HCT116 (cell line): ENCODE measurements around the gene ITPR2. TPM values are rescaled to one million over a fixed set of nuclear protein-coding genes. Genes with fewer than 3 reads are reported as not detected.

Experiments used
- ATAC-seq: fragments of 200-7000 bp; cut with Tn5 transposase; 2 replicates; pipeline ENCODE4 v1.9.1; 2020; ENCODE audit warnings: mild to moderate bottlenecking, moderate library complexity
- BruUV-seq: library from RNA; stranded (reverse); fragments of 400-500 nt; replicated peaks from 2 replicates; lab custom pipeline; 2021; lab: Mats Ljungman, UMichigan
- CTCF ChIA-PET: fragments of 300-600 bp; sonication (Branson Sonifier 250); formaldehyde crosslinking; loops from one replicate; lab custom pipeline; 2021; ENCODE audit warnings: antibody characterized with exemption; lab: Charles Lee
- POLR2A ChIA-PET: fragments of 300-600, 350-600 bp; sonication (Branson Sonifier 250); formaldehyde crosslinking; loops from one replicate; lab custom pipeline; 2021; ENCODE audit warnings: antibody characterized with exemption; lab: Charles Lee
- RAD21 ChIA-PET, 2 experiments: fragments of 300-600 bp; sonication (Branson Sonifier 250); formaldehyde crosslinking; loops; one replicate each; lab custom pipeline; 2023; ENCODE audit warnings: low total read pairs in 2 of 2; ENCODE audit not compliant: uncharacterized antibody in 2 of 2, unreplicated experiment in 2 of 2, low non-redundant PET in 1 of 2; lab: Charles Lee
- DNase-seq: peaks from one replicate; pipeline ENCODE4 v3.0.0-alpha.2; 2010; ENCODE audit warnings: low read depth, low spot score
- H2AFZ ChIP-seq: fragments of 200-600 bp; shearing (Covaris generic), sonication (generic); 2 replicates; pipeline ENCODE4 v1.6.1; 2017; ENCODE audit warnings: low read depth, mixed run types, mixed read lengths, antibody characterized with exemption, low read length; ENCODE audit not compliant: poor library complexity, severe bottlenecking
- H3K27ac ChIP-seq: 2 replicates; pipeline ENCODE4 v1.5.1; 2012; ENCODE audit warnings: low read depth, low read length
- H3K27me3 ChIP-seq: fragments of 200-600 bp; sonication (generic); 2 replicates; pipeline ENCODE4 v1.6.1; 2016; ENCODE audit warnings: mixed run types, low read length, mixed read lengths; ENCODE audit not compliant: insufficient read depth
- H3K36me3 ChIP-seq, 2 experiments: fragments of 200-500 bp in 1 of 2; fragments of 200-600 bp in 1 of 2; sonication (Bioruptor generic) in 1 of 2; sonication (generic) in 1 of 2; 2 replicates each; pipeline versions ENCODE4 v1.5.1 to v1.6.1; 2014 to 2016; ENCODE audit warnings: low read length in 2 of 2, inconsistent platforms in 1 of 2, mixed read lengths in 1 of 2, mixed run types in 1 of 2; ENCODE audit not compliant: insufficient read depth in 2 of 2, control insufficient read depth in 1 of 2
- H3K4me1 ChIP-seq, 2 experiments: fragments of 200-600 bp in 1 of 2; sonication (generic) in 1 of 2; 2 replicates each; pipeline versions ENCODE4 v1.5.1 to v1.6.1; 2012 to 2017; ENCODE audit warnings: low read length in 2 of 2, inconsistent platforms in 1 of 2, mild to moderate bottlenecking in 1 of 2, mixed read lengths in 1 of 2, mixed run types in 1 of 2, moderate library complexity in 1 of 2; ENCODE audit not compliant: insufficient read depth in 2 of 2, control insufficient read depth in 1 of 2
- H3K4me2 ChIP-seq: fragments of 200-600 bp; sonication (generic); 2 replicates; pipeline ENCODE4 v1.6.1; 2017; ENCODE audit warnings: mixed run types, low read length, mixed read lengths
- H3K4me3 ChIP-seq, 2 experiments: fragments of 200-600 bp in 1 of 2; sonication (generic) in 1 of 2; replicated peaks in 1 of 2; 2 replicates each; pipeline ENCODE4 v1.5.1; 2011 to 2016; ENCODE audit warnings: low read length in 2 of 2, control low read depth in 1 of 2, low read depth in 1 of 2, mild to moderate bottlenecking in 1 of 2, mixed read lengths in 1 of 2, mixed run types in 1 of 2
- H3K79me2 ChIP-seq: fragments of 200-600 bp; sonication (generic); 2 replicates; pipeline ENCODE4 v1.6.1; 2017; ENCODE audit warnings: mild to moderate bottlenecking, mixed run types, low read length, moderate library complexity, mixed read lengths; ENCODE audit not compliant: insufficient read depth
- H3K9ac ChIP-seq: fragments of 200-600 bp; sonication (generic); 2 replicates; pipeline ENCODE4 v1.6.1; 2016; ENCODE audit warnings: low read length, mixed read lengths
- H3K9me2 ChIP-seq: fragments of 200-600 bp; sonication (generic), shearing (Covaris generic); 2 replicates; pipeline ENCODE4 v1.6.1; 2017; ENCODE audit warnings: mixed run types, mild to moderate bottlenecking, moderate library complexity; ENCODE audit not compliant: insufficient read depth
- H3K9me3 ChIP-seq, 2 experiments: fragments of 200-500 bp in 1 of 2; fragments of 200-600 bp in 1 of 2; sonication (Bioruptor generic) in 1 of 2; sonication (generic) in 1 of 2; 2 replicates each; pipeline ENCODE4 v1.6.1; 2014 to 2017; ENCODE audit warnings: low read length in 2 of 2, mixed read lengths in 2 of 2, inconsistent platforms in 1 of 2, low read depth in 1 of 2, mild to moderate bottlenecking in 1 of 2, mixed run types in 1 of 2, moderate library complexity in 1 of 2; ENCODE audit not compliant: control insufficient read depth in 1 of 2, insufficient read depth in 1 of 2
- H4K20me1 ChIP-seq: fragments of 200-600 bp; sonication (generic), shearing (Covaris generic); 2 replicates; pipeline ENCODE4 v1.6.1; 2017; ENCODE audit warnings: mixed run types, mild to moderate bottlenecking, moderate library complexity; ENCODE audit not compliant: insufficient read depth
- CBX3 ChIP-seq: IDR thresholded peaks from 2 replicates; pipeline ENCODE4 v1.6.1; 2012; ENCODE audit warnings: low read depth
- CEBPB ChIP-seq: IDR thresholded peaks from 2 replicates; pipeline ENCODE4 v1.6.1; 2012; ENCODE audit warnings: low read depth
- EGR1 ChIP-seq: IDR thresholded peaks from 2 replicates; pipeline ENCODE4 v1.6.1; 2012; ENCODE audit warnings: low read depth
- EZH2 ChIP-seq: fragments of 200-600 bp; sonication (generic); IDR thresholded peaks from 2 replicates; pipeline ENCODE4 v1.6.1; 2017; ENCODE audit warnings: antibody characterized with exemption, mixed run types
- FOSL1 ChIP-seq: IDR thresholded peaks from 2 replicates; pipeline ENCODE4 v1.6.1; 2012; ENCODE audit warnings: low read depth
- JUND ChIP-seq: IDR thresholded peaks from 2 replicates; pipeline ENCODE4 v1.6.1; 2012
- POLR2A ChIP-seq: IDR thresholded peaks from 2 replicates; pipeline ENCODE4 v1.7.0; 2011; ENCODE audit warnings: borderline replicate concordance; ENCODE audit not compliant: insufficient read depth, insufficient read length; ENCODE audit errors: extremely low read depth
- POLR2AphosphoS5 ChIP-seq: IDR thresholded peaks from 2 replicates; pipeline ENCODE4 v1.6.1; 2011; ENCODE audit warnings: mild to moderate bottlenecking, low read depth, low read length, moderate library complexity
- RAD21 ChIP-seq: IDR thresholded peaks from 2 replicates; pipeline ENCODE4 v1.6.1; 2012; ENCODE audit warnings: low read depth, mild to moderate bottlenecking
- REST ChIP-seq: IDR thresholded peaks from 2 replicates; pipeline ENCODE4 v1.6.1; 2012; ENCODE audit warnings: low read depth
- SIN3A ChIP-seq: IDR thresholded peaks from 2 replicates; pipeline ENCODE4 v1.6.1; 2012; ENCODE audit warnings: low read depth
- SP1 ChIP-seq: IDR thresholded peaks from 2 replicates; pipeline ENCODE4 v1.6.1; 2012; ENCODE audit warnings: low read depth
- SRF ChIP-seq: IDR thresholded peaks from 2 replicates; pipeline ENCODE4 v1.6.1; 2012; ENCODE audit warnings: low read depth
- TCF7L2 ChIP-seq: IDR thresholded peaks from 2 replicates; pipeline ENCODE4 v1.7.0; 2011; ENCODE audit warnings: borderline replicate concordance, inconsistent platforms; ENCODE audit not compliant: insufficient read depth, insufficient read length; ENCODE audit errors: extremely low read depth
- ZFX ChIP-seq: fragments of 450-650 bp; IDR thresholded peaks from 2 replicates; pipeline ENCODE4 v1.6.1; 2017
- intact Hi-C: fragments of 100-400 bp; cut with micrococcal nuclease; formaldehyde crosslinking; loops from 2 replicates; pipeline ENCODE4 v1.10.0; 2022
- total RNA-seq: library from RNA; stranded (reverse); gene quantifications from one replicate; pipeline ENCODE4 v1.2.1, GENCODE V29; 2021; ENCODE audit not compliant: unreplicated experiment
- TF ChIP-seq, protein P1 (sequence below): IDR thresholded peaks from 2 replicates; pipeline ENCODE4 v1.6.1; 2012
- TF ChIP-seq, protein P2 (sequence below): IDR thresholded peaks from 2 replicates; pipeline ENCODE4 v1.6.1; 2012
- TF ChIP-seq, protein P3 (sequence below): IDR thresholded peaks from 2 replicates; pipeline ENCODE4 v1.6.1; 2011; ENCODE audit warnings: mild to moderate bottlenecking, low read length, moderate library complexity; ENCODE audit not compliant: insufficient replicate concordance; ENCODE audit errors: extremely low read depth
- TF ChIP-seq, protein P4 (sequence below), 3 experiments: fragments of 200-600 bp in 1 of 3; sonication (generic) in 1 of 3; IDR thresholded peaks in 2 of 3; conservative IDR thresholded peaks in 1 of 3; 2 replicates each; pipeline ENCODE4 v1.5.1; 2012 to 2017; ENCODE audit warnings: low read depth in 2 of 3, low read length in 2 of 3, antibody characterized with exemption in 1 of 3, borderline replicate concordance in 1 of 3, control low read depth in 1 of 3, mild to moderate bottlenecking in 1 of 3, mixed read lengths in 1 of 3, mixed run types in 1 of 3, moderate library complexity in 1 of 3; ENCODE audit not compliant: insufficient read depth in 1 of 3

ITPR2 gene
- total RNA-seq, 1 experiment from 2014 or later = 6.5 TPM

- POLR2A ChIA-PET = no interaction called here
- CTCF ChIA-PET = no interaction called here
These were observed 35.0 kb downstream of the ITPR2 start for GRCh38 chr12:26798023-26798422.

More at GRCh38 chr12:26798023-26798422, 35.0 kb downstream of the ITPR2 start:
- Histone ChIP-seq H2AFZ (no peak overlapping the region), H3K4me1 (no peaks in the 10 kb centered on the region), H4K20me1 (no peaks in the 10 kb centered on the region), H3K27me3 (no peaks in the 10 kb centered on the region), H3K79me2 (no peaks in the 10 kb centered on the region), H3K4me3 (no peak overlapping the region), H3K9me3 (no peaks in the 10 kb centered on the region), H3K4me2 (no peak overlapping the region), H3K9ac (no peak overlapping the region)
- intact Hi-C loops = no loop called here
- no TSS peak for BruUV-seq
- RAD21 ChIA-PET = no interaction called here
- TF ChIP-seq REST = no peak
- no peak for TF ChIP-seq CEBPB
- no peak for TF ChIP-seq RAD21
- TF ChIP-seq ZFX = no peak
- TF ChIP-seq EZH2 = no peak
- no peak for TF ChIP-seq CBX3
- no peak for TF ChIP-seq SIN3A
- TF ChIP-seq JUND = no peak
- no peak for TF ChIP-seq POLR2A
- TF ChIP-seq, protein P1, sequence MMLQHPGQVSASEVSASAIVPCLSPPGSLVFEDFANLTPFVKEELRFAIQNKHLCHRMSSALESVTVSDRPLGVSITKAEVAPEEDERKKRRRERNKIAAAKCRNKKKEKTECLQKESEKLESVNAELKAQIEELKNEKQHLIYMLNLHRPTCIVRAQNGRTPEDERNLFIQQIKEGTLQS = no peak
- TF ChIP-seq EGR1 = no peak
- TF ChIP-seq, protein P2, sequence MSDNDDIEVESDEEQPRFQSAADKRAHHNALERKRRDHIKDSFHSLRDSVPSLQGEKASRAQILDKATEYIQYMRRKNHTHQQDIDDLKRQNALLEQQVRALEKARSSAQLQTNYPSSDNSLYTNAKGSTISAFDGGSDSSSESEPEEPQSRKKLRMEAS = no peak
- TF ChIP-seq, protein P3, sequence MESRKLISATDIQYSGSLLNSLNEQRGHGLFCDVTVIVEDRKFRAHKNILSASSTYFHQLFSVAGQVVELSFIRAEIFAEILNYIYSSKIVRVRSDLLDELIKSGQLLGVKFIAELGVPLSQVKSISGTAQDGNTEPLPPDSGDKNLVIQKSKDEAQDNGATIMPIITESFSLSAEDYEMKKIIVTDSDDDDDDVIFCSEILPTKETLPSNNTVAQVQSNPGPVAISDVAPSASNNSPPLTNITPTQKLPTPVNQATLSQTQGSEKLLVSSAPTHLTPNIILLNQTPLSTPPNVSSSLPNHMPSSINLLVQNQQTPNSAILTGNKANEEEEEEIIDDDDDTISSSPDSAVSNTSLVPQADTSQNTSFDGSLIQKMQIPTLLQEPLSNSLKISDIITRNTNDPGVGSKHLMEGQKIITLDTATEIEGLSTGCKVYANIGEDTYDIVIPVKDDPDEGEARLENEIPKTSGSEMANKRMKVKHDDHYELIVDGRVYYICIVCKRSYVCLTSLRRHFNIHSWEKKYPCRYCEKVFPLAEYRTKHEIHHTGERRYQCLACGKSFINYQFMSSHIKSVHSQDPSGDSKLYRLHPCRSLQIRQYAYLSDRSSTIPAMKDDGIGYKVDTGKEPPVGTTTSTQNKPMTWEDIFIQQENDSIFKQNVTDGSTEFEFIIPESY = no peak
- TF ChIP-seq, protein P4, sequence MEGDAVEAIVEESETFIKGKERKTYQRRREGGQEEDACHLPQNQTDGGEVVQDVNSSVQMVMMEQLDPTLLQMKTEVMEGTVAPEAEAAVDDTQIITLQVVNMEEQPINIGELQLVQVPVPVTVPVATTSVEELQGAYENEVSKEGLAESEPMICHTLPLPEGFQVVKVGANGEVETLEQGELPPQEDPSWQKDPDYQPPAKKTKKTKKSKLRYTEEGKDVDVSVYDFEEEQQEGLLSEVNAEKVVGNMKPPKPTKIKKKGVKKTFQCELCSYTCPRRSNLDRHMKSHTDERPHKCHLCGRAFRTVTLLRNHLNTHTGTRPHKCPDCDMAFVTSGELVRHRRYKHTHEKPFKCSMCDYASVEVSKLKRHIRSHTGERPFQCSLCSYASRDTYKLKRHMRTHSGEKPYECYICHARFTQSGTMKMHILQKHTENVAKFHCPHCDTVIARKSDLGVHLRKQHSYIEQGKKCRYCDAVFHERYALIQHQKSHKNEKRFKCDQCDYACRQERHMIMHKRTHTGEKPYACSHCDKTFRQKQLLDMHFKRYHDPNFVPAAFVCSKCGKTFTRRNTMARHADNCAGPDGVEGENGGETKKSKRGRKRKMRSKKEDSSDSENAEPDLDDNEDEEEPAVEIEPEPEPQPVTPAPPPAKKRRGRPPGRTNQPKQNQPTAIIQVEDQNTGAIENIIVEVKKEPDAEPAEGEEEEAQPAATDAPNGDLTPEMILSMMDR (IDR thresholded peaks at IDR 0.05 in 2 of 3, conservative IDR thresholded peaks at IDR 0.05 in 1 of 3; ENCODE audit: borderline replicate concordance in 1 of 3, insufficient read depth in 1 of 3, low read depth in 2 of 3, low read length in 2 of 3) = no peak
- TF ChIP-seq SRF = no peak
- TF ChIP-seq FOSL1 = no peak
- TF ChIP-seq TCF7L2 = no peak
- TF ChIP-seq SP1 = no peak
- TF ChIP-seq POLR2AphosphoS5 = no peak
- TF ChIP-seq, all 23 proteins: peak for 0
- no peak overlapping the region for H3K27ac ChIP-seq
- H3K9me2 ChIP-seq = no peaks in the 10 kb centered on the region
- no peak for DNase-seq
- ATAC-seq = no peak
- H3K36me3 ChIP-seq = no peaks in the 10 kb centered on the region
